GM20000 (cell line): ENCODE results near the gene TCEAL4.

ENCODE experiments used
- DNase-seq: peaks from one replicate; pipeline ENCODE4 v3.0.0; 2012; ENCODE audit warnings: low spot score
- CTCF ChIP-seq: IDR thresholded peaks from 2 replicates; pipeline ENCODE4 v1.5.1; 2012; ENCODE audit warnings: mild to moderate bottlenecking, control low read depth; ENCODE audit errors: extremely low read depth, missing control alignments

Gene TCEAL4

GRCh38 chrX:103565197-103565596, 20.1 kb upstream of the TCEAL4 start:
- no peak for TF ChIP-seq CTCF
- no peak for DNase-seq

GRCh38 chrX:103565752-103566151, 19.6 kb upstream of the TCEAL4 start:
- TF ChIP-seq CTCF = no peak
- DNase-seq = no peak

GRCh38 chrX:103571121-103571520, 14.2 kb upstream of the TCEAL4 start:
- TF ChIP-seq CTCF = no peak
- no peak for DNase-seq

DNA sequence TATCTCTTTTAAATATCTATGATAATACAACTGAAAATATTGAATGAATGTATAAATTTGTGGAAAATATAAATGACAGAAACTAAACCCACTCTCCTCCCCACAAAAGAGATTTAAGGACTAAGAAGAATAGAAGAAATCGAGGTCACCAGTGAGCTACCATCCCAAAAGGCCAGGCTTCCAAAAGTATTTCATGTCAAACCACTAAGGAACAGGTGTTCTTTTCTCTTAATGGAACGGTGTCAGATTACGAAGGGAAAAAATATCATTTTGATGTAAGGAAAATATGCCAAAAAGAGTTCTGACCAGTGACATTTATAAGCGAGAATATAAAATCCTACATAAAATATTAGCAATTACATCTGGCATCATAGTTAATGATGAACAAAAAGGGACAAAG, 13.6 kb upstream of the TCEAL4 start:
- no peak for DNase-seq

DNA sequence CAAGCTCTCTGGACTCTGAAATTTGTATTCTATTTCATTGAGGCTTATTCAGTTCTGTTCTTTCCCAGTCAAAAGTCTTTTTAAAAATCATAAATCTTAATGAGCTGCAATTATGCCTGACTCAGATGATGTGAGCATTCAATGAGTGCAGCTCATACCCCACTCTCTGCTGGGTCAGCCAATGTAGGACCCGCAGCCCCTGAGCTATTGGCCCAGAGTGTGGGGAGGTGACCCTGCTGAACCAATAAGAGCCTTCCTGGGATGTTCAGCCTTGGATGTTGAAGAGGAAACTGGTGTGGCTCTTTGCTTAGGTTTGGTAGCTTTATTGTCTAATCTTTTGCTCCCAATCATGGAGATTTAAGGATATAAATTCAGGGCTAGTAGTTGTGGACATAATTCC, 12.1 kb upstream of the TCEAL4 start:
- TF ChIP-seq CTCF = no peak
- no peak for DNase-seq

More for the DNA sequence above, 13.6 kb upstream of the TCEAL4 start:
- TF ChIP-seq CTCF = no peak

- no peak for DNase-seq
- TF ChIP-seq CTCF = no peak
Measured at GRCh38 chrX:103584596-103584995, 719 bp upstream of the TCEAL4 start.

DNA sequence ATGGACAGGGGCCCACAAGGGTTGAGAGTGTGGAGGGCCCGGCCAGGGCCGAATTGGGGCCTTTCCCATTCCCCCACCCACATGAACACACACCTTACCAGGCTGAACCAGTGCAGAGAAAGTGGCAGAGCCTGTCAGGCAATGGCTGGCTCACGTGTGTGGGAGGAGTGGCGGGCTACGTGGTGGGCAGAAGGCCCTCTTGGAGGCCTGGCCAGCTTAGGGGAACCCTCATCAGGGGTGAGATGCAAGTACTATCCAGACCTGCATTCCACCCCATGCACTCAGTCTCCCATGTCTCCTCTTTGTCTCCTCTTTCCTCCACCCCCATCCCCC, 965 bp downstream of the TCEAL4 start:
- DNase-seq = no peak

More for the DNA sequence above, 965 bp downstream of the TCEAL4 start:
- TF ChIP-seq CTCF = no peak
